ENCODE results near the gene GPR83.

DNA sequence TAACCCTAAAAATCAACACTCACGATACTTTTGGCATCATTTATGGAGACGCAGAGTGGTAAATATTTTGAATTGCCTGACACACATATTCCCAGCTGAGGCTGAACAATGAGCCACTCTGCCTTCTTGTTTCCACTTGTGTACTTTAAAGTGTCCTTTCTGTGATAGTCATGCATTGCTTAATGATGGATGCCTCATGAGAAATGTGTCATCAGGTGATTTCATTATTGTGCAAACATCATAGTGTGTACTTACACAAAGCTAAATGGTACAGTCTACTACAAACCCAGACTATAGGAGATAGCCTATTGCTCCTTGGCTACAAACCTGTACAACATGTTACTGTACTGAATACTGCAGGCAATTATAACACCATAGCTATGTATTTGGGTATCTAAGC is 48.2 kb upstream of the GPR83 start:
- TF ChIP-seq, protein P1, sequence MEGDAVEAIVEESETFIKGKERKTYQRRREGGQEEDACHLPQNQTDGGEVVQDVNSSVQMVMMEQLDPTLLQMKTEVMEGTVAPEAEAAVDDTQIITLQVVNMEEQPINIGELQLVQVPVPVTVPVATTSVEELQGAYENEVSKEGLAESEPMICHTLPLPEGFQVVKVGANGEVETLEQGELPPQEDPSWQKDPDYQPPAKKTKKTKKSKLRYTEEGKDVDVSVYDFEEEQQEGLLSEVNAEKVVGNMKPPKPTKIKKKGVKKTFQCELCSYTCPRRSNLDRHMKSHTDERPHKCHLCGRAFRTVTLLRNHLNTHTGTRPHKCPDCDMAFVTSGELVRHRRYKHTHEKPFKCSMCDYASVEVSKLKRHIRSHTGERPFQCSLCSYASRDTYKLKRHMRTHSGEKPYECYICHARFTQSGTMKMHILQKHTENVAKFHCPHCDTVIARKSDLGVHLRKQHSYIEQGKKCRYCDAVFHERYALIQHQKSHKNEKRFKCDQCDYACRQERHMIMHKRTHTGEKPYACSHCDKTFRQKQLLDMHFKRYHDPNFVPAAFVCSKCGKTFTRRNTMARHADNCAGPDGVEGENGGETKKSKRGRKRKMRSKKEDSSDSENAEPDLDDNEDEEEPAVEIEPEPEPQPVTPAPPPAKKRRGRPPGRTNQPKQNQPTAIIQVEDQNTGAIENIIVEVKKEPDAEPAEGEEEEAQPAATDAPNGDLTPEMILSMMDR (conservative IDR thresholded peaks at IDR 0.05) = no peak
- TF ChIP-seq ZFX (IDR thresholded peaks at IDR 0.05) = no peak

Data from C4-2B (cell line).